HG03565 (cell line): ENCODE measurements around the gene OSM.

Source experiments
- ATAC-seq: cut with Tn5 transposase; IDR thresholded peaks from one replicate; pipeline ENCODE4 v1.9.1; 2021; ENCODE audit warnings: mild to moderate bottlenecking, moderate library complexity; ENCODE audit not compliant: unreplicated experiment

OSM gene

GRCh38 chr22:30212996-30213441 is 53.6 kb downstream of the OSM start:
- ATAC-seq: no peak
